ENCODE data around the gene BIN1. TPM values are rescaled to one million over a fixed set of nuclear protein-coding genes. Genes with fewer than 3 reads are reported as not detected.

Gene BIN1
- total and polyA plus RNA-seq, 2 of the 4 experiments (the other 2 are of a cell fraction), result 18.1 to 25.7 TPM

GRCh38 chr2:127072970-127073369 is 34.0 kb downstream of the BIN1 start:
- Histone ChIP-seq H2BK120ac (ENCODE audit: low read depth, low read length) (no peak overlapping the region), H3K27ac (ENCODE audit: insufficient read depth, low read length) (no peak overlapping the region), H3K27me3 (ENCODE audit: control insufficient read depth, insufficient read depth, low read length) (no peaks in the 10 kb centered on the region), H2BK15ac (ENCODE audit: low read depth, low read length) (no peak overlapping the region), H3K9me1 (ENCODE audit: insufficient read depth, low read length) (no peaks in the 10 kb centered on the region), H3K9ac (ENCODE audit: low read depth, low read length) (no peak overlapping the region), H3K79me1 (ENCODE audit: low read depth in 1 of 2, low read length in 2 of 2) (peaks cover 0 to 15% of the 10 kb centered on the region in 2 experiments; a peak in 2 of 4 replicates), H2BK20ac (ENCODE audit: low read depth, low read length) (no peak overlapping the region), H3K56ac (ENCODE audit: extremely low read depth, insufficient read depth, low read length) (no peak overlapping the region), H3K36me3 (ENCODE audit: control insufficient read depth, insufficient read depth, low read length) (peaks cover 22% of the 10 kb centered on the region), H2AK9ac (replicated peaks; ENCODE audit: low read depth, low read length, poor library complexity) (peak overlapping the region; percentile 74), H3K23ac (ENCODE audit: low read depth, low read length) (no peak overlapping the region), H3K4me2 (ENCODE audit: low read depth, low read length) (no peak overlapping the region), H4K8ac (ENCODE audit: low read depth in 2 of 2, low read length in 2 of 2) (no peak overlapping the region), H2AK5ac (ENCODE audit: low read depth, low read length) (no peak overlapping the region), H3K4ac (ENCODE audit: low read depth, low read length) (no peak overlapping the region), H4K5ac (ENCODE audit: low read depth, low read length) (no peak overlapping the region), H2AFZ (replicated peaks; ENCODE audit: low read length, poor library complexity) (no peak overlapping the region), H4K20me1 (ENCODE audit: insufficient read depth, low read length) (peaks cover 28% of the 10 kb centered on the region), H2BK5ac (ENCODE audit: low read depth, low read length, poor library complexity, severe bottlenecking) (no peak overlapping the region), H3K14ac (replicated peaks; ENCODE audit: low read depth, low read length) (no peak overlapping the region), H4K91ac (ENCODE audit: insufficient read depth, low read depth, low read length) (no peak overlapping the region), H3K4me3 (ENCODE audit: insufficient read depth, low read depth, low read length) (no peak overlapping the region), H3K9me3 (ENCODE audit: control insufficient read depth, insufficient read depth, low read length) (no peaks in the 10 kb centered on the region), H3K18ac (ENCODE audit: low read depth, low read length) (no peak overlapping the region), H3K4me1 (ENCODE audit: control insufficient read depth, insufficient read depth, low read length) (peaks cover 3% of the 10 kb centered on the region; the same call in 1 of the 2 replicates)
- no peak for ATAC-seq (ENCODE audit: low read depth)
- ChIA-PET CTCF (interaction anchor here (0.6 kb wide), 2 partner anchors 82 to 1583 kb away, joined by 4 to 6 read pairs; no protein-coding TSS in a partner anchor), POLR2A (ENCODE audit: unreplicated experiment) (no interaction called here)
- no peak for TF ChIP-seq RFX5 (IDR thresholded peaks at IDR 0.05; ENCODE audit: low read depth, low read length)
- TF ChIP-seq, protein P1, sequence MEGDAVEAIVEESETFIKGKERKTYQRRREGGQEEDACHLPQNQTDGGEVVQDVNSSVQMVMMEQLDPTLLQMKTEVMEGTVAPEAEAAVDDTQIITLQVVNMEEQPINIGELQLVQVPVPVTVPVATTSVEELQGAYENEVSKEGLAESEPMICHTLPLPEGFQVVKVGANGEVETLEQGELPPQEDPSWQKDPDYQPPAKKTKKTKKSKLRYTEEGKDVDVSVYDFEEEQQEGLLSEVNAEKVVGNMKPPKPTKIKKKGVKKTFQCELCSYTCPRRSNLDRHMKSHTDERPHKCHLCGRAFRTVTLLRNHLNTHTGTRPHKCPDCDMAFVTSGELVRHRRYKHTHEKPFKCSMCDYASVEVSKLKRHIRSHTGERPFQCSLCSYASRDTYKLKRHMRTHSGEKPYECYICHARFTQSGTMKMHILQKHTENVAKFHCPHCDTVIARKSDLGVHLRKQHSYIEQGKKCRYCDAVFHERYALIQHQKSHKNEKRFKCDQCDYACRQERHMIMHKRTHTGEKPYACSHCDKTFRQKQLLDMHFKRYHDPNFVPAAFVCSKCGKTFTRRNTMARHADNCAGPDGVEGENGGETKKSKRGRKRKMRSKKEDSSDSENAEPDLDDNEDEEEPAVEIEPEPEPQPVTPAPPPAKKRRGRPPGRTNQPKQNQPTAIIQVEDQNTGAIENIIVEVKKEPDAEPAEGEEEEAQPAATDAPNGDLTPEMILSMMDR (conservative IDR thresholded peaks at IDR 0.05; ENCODE audit: low read depth, low read length), result no peak
- TF ChIP-seq RAD21 (IDR thresholded peaks at IDR 0.05; ENCODE audit: low read length), result no peak
- TF ChIP-seq, protein P2, sequence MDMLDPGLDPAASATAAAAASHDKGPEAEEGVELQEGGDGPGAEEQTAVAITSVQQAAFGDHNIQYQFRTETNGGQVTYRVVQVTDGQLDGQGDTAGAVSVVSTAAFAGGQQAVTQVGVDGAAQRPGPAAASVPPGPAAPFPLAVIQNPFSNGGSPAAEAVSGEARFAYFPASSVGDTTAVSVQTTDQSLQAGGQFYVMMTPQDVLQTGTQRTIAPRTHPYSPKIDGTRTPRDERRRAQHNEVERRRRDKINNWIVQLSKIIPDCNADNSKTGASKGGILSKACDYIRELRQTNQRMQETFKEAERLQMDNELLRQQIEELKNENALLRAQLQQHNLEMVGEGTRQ (IDR thresholded peaks at IDR 0.05; ENCODE audit: low read depth, low read length), result no peak
- no peak for TF ChIP-seq MXI1 (IDR thresholded peaks at IDR 0.05; ENCODE audit: borderline replicate concordance, low read depth, low read length)
- no peak for TF ChIP-seq CEBPB (IDR thresholded peaks at IDR 0.05; ENCODE audit: low read depth, low read length)
- no peak for TF ChIP-seq NFE2L2 (IDR thresholded peaks at IDR 0.05; ENCODE audit: low read depth, low read length)
- no peak for TF ChIP-seq RCOR1 (IDR thresholded peaks at IDR 0.05; ENCODE audit: insufficient replicate concordance, low read length)
- TF ChIP-seq SMC3 (IDR thresholded peaks at IDR 0.05; ENCODE audit: low read depth, low read length), result no peak
- no peak for TF ChIP-seq BHLHE40 (IDR thresholded peaks at IDR 0.05; ENCODE audit: low read depth, low read length)
- TF ChIP-seq POLR2A (IDR thresholded peaks at IDR 0.05; ENCODE audit: low read depth, low read length), result no peak
- TF ChIP-seq FOS (IDR thresholded peaks at IDR 0.05; ENCODE audit: low read depth, low read length), result no peak
- no peak for TF ChIP-seq ELK1 (IDR thresholded peaks at IDR 0.05; ENCODE audit: borderline replicate concordance, low read depth, low read length)
- TF ChIP-seq MAFK (IDR thresholded peaks at IDR 0.05; ENCODE audit: low read depth, low read length), result no peak
- TF ChIP-seq CHD1 (IDR thresholded peaks at IDR 0.05; ENCODE audit: low read depth, low read length), result no peak
- no peak for TF ChIP-seq MAZ (IDR thresholded peaks at IDR 0.05; ENCODE audit: borderline replicate concordance, low read depth, low read length)
- no peak for DNase-seq
- in situ Hi-C loops (cut with MboI; ENCODE audit: low sequenced_read_pairs) (loop anchor here (5.0 kb wide), 1 partner anchor 79 kb away; no protein-coding TSS in a partner anchor), dilution Hi-C loops (cut with HindIII; ENCODE audit: low sequenced_read_pairs, unreplicated experiment) (no loop called here), intact Hi-C loops (cut with micrococcal nuclease) (no loop called here)
- no TSS peak for BruUV-seq (replicated peaks)
- WGBS, 2 experiments (ENCODE audit: extremely low coverage in 2 of 2, insufficient read length in 1 of 2), result no CpG with 5 or more reads among the region's 15 CpGs

Measured in IMR-90 (cell line).